Panc1 (cell line): Measurements from ENCODE around the gene ZNF774. TPM values are rescaled to one million over a fixed set of nuclear protein-coding genes. Genes with fewer than 3 reads are reported as not detected.

ENCODE experiments used
- ATAC-seq: fragments of 200-7000 bp; cut with Tn5 transposase; 2 replicates; pipeline ENCODE4 v1.9.1; 2020; ENCODE audit warnings: mild to moderate bottlenecking, moderate library complexity
- BruUV-seq: library from RNA; stranded (reverse); fragments of 400-500 nt; replicated peaks from 2 replicates; lab custom pipeline; 2021; lab: Mats Ljungman, UMichigan
- CTCF ChIA-PET: fragments of 300-600 bp; sonication (Branson Sonifier 250); formaldehyde crosslinking; loops from one replicate; lab custom pipeline; 2022; ENCODE audit warnings: antibody characterized with exemption; lab: Charles Lee
- POLR2A ChIA-PET: fragments of 300-600 bp; sonication (Branson Sonifier 250); formaldehyde crosslinking; loops from one replicate; lab custom pipeline; 2022; ENCODE audit warnings: antibody characterized with exemption; lab: Charles Lee
- DNase-seq: peaks from one replicate; pipeline ENCODE4 v3.0.0-alpha.2; 2010; ENCODE audit warnings: low read depth, low spot score
- H3K27ac ChIP-seq: 2 replicates; pipeline ENCODE4 v1.5.1; 2011; ENCODE audit warnings: mild to moderate bottlenecking, low read length, inconsistent platforms
- H3K27me3 ChIP-seq: fragments of 200-500 bp; sonication (Bioruptor generic); 2 replicates; pipeline ENCODE4 v1.6.0; 2014; ENCODE audit warnings: low read length, inconsistent platforms; ENCODE audit not compliant: control insufficient read depth, insufficient read depth
- H3K36me3 ChIP-seq: fragments of 200-500 bp; sonication (Bioruptor generic); 2 replicates; pipeline ENCODE4 v1.5.1; 2014; ENCODE audit warnings: inconsistent platforms, mild to moderate bottlenecking, low read length, moderate library complexity; ENCODE audit not compliant: control insufficient read depth, insufficient read depth
- H3K4me1 ChIP-seq: 2 replicates; pipeline ENCODE4 v1.5.1; 2011; ENCODE audit warnings: inconsistent platforms, mild to moderate bottlenecking, low read length, moderate library complexity; ENCODE audit not compliant: control insufficient read depth, insufficient read depth
- H3K4me3 ChIP-seq, 2 experiments: 2 replicates each; pipeline ENCODE4 v1.5.1; 2011 to 2012; ENCODE audit warnings: low read depth in 2 of 2, low read length in 2 of 2, mild to moderate bottlenecking in 2 of 2, inconsistent platforms in 1 of 2, moderate library complexity in 1 of 2
- H3K9me3 ChIP-seq: fragments of 200-500 bp; sonication (Bioruptor generic); 2 replicates; pipeline ENCODE4 v1.5.1; 2014; ENCODE audit warnings: low read depth, mild to moderate bottlenecking, inconsistent platforms, low read length, moderate library complexity; ENCODE audit not compliant: control insufficient read depth, insufficient read depth
- POLR2AphosphoS5 ChIP-seq: IDR thresholded peaks from 2 replicates; pipeline ENCODE4 v1.6.1; 2012; ENCODE audit warnings: mild to moderate bottlenecking, low read depth, low read length, moderate library complexity
- SIN3A ChIP-seq: IDR thresholded peaks from 2 replicates; pipeline ENCODE4 v1.6.1; 2012; ENCODE audit warnings: low read depth, mild to moderate bottlenecking, low read length, moderate library complexity, borderline replicate concordance; ENCODE audit not compliant: insufficient read depth
- TCF7L2 ChIP-seq: IDR thresholded peaks from 2 replicates; pipeline ENCODE4 v1.6.1; 2011; ENCODE audit warnings: mild to moderate bottlenecking, low read depth, low read length, inconsistent platforms
- in situ Hi-C: cut with HindIII; loops from 2 replicates; pipeline ENCODE4 v1.10.0; 2016; ENCODE audit warnings: low sequenced_read_pairs, low pct_unique_long_range_greater_than_20kb
- intact Hi-C: fragments of 100-400 bp; cut with micrococcal nuclease; formaldehyde crosslinking; loops from one replicate; pipeline ENCODE4 v1.10.0; 2022; ENCODE audit not compliant: unreplicated experiment
- total RNA-seq: library from RNA; stranded (reverse); gene quantifications from one replicate; pipeline ENCODE4 v1.2.1, GENCODE V29; 2021; ENCODE audit not compliant: unreplicated experiment
- TF ChIP-seq, protein P1 (sequence below), 2 experiments: IDR thresholded peaks; 2 replicates each; pipeline ENCODE4 v1.6.1; 2011 to 2012; ENCODE audit warnings: low read depth in 2 of 2, control low read depth in 1 of 2, low read length in 1 of 2, mild to moderate bottlenecking in 1 of 2, moderate library complexity in 1 of 2; ENCODE audit not compliant: insufficient read depth in 1 of 2
- TF ChIP-seq, protein P2 (sequence below): fragments of 450-650 bp; IDR thresholded peaks from 2 replicates; pipeline ENCODE4 v1.5.1; 2017; ENCODE audit warnings: mild to moderate bottlenecking

The ZNF774 gene
- total RNA-seq, 1 experiment from 2014 or later = 5.2 TPM

DNA sequence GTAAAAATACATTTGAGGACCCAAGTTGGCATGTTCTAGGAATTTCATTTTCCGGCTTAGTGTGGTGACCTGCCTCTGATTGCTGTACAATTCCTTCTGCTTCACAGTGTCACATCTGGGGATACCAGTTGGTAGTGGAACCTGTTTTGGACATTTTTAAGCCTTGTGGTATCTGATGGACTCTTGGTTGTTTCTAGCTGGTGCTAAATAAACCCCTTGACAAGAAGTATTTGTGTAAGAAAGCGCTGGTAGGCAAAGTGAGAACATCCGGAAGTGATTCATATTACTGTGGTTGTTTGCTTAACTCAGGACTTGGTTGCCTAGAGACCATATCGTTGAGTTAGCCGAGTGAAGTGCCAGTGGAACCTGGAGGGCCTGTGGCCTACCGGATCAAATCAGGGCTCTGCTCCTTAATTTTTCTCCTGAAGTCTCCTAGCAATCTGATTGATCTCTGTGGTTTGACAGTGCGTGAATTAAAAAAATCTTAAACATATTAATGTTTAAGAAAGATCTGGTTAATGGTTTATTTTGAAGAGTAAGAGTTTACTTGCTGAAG, 48.8 kb downstream of the ZNF774 start:
- ChIA-PET CTCF (no interaction called here), POLR2A (interaction anchor here (0.6 to 1.9 kb wide), 3 partner anchors 13 to 48 kb away, joined by 4 to 12 read pairs (median 4); partner anchors contain the start of gene IQGAP1)
- TF ChIP-seq, protein P1, sequence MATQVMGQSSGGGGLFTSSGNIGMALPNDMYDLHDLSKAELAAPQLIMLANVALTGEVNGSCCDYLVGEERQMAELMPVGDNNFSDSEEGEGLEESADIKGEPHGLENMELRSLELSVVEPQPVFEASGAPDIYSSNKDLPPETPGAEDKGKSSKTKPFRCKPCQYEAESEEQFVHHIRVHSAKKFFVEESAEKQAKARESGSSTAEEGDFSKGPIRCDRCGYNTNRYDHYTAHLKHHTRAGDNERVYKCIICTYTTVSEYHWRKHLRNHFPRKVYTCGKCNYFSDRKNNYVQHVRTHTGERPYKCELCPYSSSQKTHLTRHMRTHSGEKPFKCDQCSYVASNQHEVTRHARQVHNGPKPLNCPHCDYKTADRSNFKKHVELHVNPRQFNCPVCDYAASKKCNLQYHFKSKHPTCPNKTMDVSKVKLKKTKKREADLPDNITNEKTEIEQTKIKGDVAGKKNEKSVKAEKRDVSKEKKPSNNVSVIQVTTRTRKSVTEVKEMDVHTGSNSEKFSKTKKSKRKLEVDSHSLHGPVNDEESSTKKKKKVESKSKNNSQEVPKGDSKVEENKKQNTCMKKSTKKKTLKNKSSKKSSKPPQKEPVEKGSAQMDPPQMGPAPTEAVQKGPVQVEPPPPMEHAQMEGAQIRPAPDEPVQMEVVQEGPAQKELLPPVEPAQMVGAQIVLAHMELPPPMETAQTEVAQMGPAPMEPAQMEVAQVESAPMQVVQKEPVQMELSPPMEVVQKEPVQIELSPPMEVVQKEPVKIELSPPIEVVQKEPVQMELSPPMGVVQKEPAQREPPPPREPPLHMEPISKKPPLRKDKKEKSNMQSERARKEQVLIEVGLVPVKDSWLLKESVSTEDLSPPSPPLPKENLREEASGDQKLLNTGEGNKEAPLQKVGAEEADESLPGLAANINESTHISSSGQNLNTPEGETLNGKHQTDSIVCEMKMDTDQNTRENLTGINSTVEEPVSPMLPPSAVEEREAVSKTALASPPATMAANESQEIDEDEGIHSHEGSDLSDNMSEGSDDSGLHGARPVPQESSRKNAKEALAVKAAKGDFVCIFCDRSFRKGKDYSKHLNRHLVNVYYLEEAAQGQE (IDR thresholded peaks at IDR 0.05; ENCODE audit: insufficient read depth in 1 of 2, low read depth in 2 of 2, low read length in 1 of 2) = no peak
- TF ChIP-seq POLR2AphosphoS5 (peak; percentile 46; the same call in 1 of the 2 replicates), SIN3A (0 out of 2 replicates have a peak, but pooled peaks have one; percentile 34), TCF7L2 (no peak)
- TF ChIP-seq, protein P2, sequence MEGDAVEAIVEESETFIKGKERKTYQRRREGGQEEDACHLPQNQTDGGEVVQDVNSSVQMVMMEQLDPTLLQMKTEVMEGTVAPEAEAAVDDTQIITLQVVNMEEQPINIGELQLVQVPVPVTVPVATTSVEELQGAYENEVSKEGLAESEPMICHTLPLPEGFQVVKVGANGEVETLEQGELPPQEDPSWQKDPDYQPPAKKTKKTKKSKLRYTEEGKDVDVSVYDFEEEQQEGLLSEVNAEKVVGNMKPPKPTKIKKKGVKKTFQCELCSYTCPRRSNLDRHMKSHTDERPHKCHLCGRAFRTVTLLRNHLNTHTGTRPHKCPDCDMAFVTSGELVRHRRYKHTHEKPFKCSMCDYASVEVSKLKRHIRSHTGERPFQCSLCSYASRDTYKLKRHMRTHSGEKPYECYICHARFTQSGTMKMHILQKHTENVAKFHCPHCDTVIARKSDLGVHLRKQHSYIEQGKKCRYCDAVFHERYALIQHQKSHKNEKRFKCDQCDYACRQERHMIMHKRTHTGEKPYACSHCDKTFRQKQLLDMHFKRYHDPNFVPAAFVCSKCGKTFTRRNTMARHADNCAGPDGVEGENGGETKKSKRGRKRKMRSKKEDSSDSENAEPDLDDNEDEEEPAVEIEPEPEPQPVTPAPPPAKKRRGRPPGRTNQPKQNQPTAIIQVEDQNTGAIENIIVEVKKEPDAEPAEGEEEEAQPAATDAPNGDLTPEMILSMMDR = no peak
- no peaks in the 10 kb centered on the region for H3K9me3 ChIP-seq
- in situ Hi-C loops = no loop called here
- intact Hi-C loops = no loop called here
- peaks cover 74% of the 10 kb centered on the region for H3K4me1 ChIP-seq
- no peaks in the 10 kb centered on the region for H3K27me3 ChIP-seq
- H3K27ac ChIP-seq = peak overlapping the region; percentile 98
- peak; percentile 96 for ATAC-seq
- no TSS peak for BruUV-seq
- peak; percentile 93 for DNase-seq
- H3K4me3 ChIP-seq = peak overlapping the region; percentile 21 to 46
- H3K36me3 ChIP-seq = no peaks in the 10 kb centered on the region; the same call in 1 of the 2 replicates

DNA sequence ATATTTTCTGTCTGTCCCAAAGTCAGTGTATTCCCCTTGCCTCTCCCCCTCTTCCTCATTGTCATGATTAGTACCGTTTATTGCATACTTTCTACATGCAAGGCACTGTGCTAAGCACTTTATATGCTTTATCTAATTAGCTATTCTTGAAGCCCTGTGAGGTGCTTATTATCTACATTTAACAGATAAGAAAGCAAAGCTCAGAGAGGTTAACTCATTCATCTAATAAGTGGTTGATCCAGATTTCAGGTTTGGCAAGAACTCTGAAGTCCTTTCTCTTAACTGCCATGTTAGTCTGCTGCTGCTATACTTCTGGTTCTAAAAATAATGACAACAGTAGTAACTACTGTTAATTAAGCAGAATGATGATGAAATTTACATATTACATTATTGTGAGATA, 49.4 kb downstream of the ZNF774 start:
- Histone ChIP-seq H3K27ac (peak overlapping the region; percentile 98), H3K4me3 (peak overlapping the region; percentile 4 to 21; a peak in 3 of 4 replicates), H3K27me3 (no peaks in the 10 kb centered on the region), H3K36me3 (no peaks in the 10 kb centered on the region; the same call in 1 of the 2 replicates), H3K4me1 (peaks cover 73% of the 10 kb centered on the region), H3K9me3 (no peaks in the 10 kb centered on the region)
- CTCF ChIA-PET = interaction anchor here (0.5 to 0.6 kb wide), 2 partner anchors 128 to 497 kb away, joined by 3 to 5 read pairs; no protein-coding TSS in a partner anchor
- in situ Hi-C loops = no loop called here
- ATAC-seq (no peak), DNase-seq (no peak)
- intact Hi-C loops = no loop called here
- no peak for TF ChIP-seq SIN3A
- no peak for TF ChIP-seq POLR2AphosphoS5
- TF ChIP-seq, protein P2 = no peak
- no peak for TF ChIP-seq TCF7L2
- TF ChIP-seq, protein P1 (IDR thresholded peaks at IDR 0.05; ENCODE audit: insufficient read depth in 1 of 2, low read depth in 2 of 2, low read length in 1 of 2) = no peak
- POLR2A ChIA-PET = interaction anchor here (1.3 kb wide), 1 partner anchor 13 kb away, joined by 4 read pairs; the partner anchor contains the start of gene IQGAP1
- BruUV-seq = no TSS peak
